GM19240 (cell line): ENCODE results near the gene HOXA3.
A peak's percentile ranks its signal among the peaks of the same experiment; 100 is the strongest.

Experiments
- DNase-seq: peaks from one replicate; pipeline ENCODE4 v3.0.0; 2011; ENCODE audit warnings: low spot score; ENCODE audit not compliant: insufficient read length

HOXA3 gene

GRCh38 chr7:27103489-27104226 lies 48.7 kb downstream of the HOXA3 start:
- DNase-seq = no peak

DNA sequence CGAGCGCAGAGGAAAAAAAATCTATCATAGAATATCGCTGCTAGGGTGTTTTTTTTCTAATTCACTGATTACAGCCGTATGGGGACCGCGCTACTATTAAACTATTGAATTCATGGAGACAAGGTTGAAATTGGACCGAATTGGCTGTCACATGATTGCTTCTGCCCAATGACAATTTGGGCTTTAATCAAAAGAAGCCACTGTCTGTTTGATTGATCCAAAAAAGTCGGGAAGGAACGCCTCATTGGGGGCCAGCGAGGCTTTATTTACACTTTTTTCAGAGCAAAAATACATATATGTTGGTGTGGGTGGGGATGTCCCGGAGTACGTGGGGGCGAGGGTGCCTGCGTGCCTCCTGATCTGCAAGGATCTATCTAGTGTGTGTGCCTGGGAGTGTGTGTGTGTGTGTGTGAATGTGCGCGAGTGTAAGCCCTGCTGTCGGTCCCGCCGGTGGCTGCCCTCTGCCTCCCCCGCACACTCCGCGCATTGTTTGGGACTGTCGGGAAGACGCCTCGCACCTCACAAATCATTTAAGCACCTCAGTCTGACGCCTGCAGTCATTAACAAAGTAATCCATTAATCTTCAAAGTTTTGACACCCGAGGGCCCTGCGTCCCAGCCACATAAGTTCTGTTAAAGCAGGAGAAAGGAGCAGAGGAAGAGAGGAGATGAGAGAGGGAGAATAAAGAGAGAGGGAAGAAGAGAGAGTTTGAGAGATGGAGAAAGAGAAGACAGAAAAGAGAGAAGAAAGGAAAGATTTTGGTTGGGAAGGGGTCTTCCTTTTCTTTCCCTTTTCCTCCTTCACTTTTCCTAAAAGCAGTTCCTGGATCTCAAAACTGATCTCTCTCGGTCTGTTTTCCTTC lies 49.6 kb downstream of the HOXA3 start, which contains the start of gene HOXA2:
Gene HOXA2, minus strand, starts transcription at position 103 of the 862 bp plus-strand sequence. CDS start 183 bp downstream, outside the sequence.
- no peak for DNase-seq

GRCh38 chr7:27101957-27102580 lies 50.3 kb downstream of the HOXA3 start:
- no peak for DNase-seq

DNA sequence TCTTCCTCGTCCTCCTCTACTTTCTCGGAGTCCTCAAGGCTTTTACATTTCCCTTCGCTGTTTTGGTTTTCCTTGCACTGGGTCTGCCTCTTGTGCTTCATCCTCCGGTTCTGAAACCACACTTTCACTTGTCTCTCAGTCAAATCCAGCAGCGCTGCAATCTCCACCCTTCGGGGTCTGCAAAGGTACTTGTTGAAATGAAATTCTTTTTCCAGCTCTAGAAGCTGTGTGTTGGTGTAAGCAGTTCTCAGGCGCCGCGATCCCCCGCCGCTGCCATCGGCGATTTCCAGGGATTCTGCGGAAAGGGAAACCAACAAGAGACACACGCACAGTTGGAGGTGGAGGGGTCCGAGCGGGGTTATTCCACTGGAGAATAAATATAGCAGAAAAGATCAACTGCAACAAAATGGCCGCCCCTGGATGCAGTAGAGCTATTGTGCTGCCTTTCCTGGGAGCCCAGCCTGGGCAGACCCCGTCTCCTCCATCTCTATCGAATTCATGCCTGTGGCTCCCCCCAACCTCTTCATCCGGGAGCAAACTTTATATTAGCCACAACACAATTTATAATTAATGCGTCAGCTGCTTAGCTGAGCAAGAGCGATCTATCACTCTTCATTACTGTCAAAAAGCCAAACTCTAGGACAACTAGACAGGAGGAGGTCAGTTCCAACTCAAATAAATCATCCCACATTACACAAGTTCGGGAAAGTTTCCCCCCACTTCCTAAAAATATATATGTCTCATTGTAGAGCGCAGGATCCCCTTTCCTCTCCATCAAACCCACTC lies 51.0 kb downstream of the HOXA3 start:
- DNase-seq = no peak

- DNase-seq = no peak
These were observed 51.7 kb downstream of the HOXA3 start for GRCh38 chr7:27100694-27101170.

- no peak for DNase-seq
These were observed 52.7 kb downstream of the HOXA3 start for GRCh38 chr7:27099453-27100370.

DNA sequence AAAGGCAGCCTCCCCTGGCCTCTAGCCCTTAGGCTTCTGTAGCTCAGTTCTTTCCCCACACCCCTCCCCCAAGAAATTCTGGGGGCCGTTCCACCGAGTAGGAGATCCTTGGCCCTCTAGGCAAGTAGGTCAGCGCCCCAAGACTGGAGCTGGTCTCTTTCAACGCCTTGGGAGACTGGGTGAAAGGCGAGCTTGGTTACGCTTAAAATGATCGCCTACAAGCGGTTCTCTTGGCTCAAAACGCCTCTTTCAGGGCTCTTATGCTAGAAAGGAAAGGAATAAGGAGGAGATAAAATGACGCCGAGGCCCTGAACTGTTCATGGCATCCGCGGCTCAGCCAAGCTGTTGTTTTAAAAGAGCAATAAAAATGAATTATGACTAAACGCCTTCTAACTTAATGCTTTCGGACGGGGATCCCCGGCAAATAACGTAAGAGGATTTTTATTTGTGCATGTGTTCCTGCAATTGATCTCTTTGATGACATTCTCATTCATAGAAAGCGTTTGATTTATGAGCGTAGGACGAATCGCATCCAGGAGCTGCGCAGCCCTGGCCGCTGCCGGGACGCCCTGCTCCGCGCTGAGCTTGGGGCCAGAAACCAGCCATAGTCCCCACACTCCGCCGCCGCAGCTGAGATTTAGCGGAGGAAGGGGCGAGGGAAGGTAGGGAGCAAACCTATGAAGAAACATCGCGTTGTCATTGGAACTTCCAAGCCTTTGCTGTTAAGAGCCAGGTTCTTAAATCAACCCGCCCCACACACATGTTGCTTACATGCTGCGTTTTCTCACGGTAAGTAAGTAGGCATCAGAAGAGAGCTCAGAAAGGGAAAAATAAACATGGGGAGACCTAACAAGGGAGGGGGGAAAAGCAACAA lies 53.6 kb downstream of the HOXA3 start:
- DNase-seq = no peak

DNA sequence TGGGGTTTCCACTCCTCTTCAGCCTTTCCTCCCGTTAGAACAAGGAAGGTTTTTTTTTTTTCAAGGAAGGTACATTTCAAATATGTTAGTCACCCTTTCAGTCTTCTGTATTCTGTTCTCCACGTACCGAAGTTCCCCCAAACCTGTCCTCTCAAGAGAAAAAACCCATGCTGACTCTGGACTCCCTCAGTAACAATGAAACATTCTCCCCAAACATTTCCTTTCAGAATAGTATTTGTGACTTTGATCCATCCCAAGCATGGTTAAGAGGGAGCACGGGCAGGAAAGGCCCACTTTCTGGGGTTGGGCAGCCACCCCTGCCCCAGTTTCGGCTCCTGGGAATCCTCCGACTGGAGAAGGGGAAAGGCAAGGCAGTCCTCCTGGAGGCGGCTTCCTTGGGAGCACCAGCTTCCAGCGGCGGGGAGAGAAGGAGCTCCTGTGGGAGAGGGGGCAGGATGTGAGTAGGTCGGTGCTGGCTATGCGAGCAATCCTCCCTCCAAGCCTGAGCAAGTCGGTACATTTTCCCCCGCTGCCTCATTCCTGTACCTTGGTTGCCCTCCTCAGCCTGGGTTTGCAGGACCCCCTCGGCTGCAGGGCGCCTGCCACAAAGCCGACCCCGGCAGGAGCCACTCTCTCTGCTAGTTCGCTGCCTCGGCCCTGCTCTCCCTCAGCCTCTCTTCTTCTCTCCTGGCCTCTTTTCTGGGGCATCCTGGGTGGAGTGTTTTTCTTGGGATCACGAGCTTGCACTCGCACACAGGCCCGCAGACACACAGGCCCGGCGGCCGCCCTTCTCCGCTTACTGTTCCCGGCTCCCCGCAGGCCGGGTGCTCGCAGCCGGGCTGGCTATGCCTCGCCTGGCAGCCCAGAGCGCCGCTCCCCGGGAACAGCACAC lies 54.5 kb downstream of the HOXA3 start:
- no peak for DNase-seq

DNA sequence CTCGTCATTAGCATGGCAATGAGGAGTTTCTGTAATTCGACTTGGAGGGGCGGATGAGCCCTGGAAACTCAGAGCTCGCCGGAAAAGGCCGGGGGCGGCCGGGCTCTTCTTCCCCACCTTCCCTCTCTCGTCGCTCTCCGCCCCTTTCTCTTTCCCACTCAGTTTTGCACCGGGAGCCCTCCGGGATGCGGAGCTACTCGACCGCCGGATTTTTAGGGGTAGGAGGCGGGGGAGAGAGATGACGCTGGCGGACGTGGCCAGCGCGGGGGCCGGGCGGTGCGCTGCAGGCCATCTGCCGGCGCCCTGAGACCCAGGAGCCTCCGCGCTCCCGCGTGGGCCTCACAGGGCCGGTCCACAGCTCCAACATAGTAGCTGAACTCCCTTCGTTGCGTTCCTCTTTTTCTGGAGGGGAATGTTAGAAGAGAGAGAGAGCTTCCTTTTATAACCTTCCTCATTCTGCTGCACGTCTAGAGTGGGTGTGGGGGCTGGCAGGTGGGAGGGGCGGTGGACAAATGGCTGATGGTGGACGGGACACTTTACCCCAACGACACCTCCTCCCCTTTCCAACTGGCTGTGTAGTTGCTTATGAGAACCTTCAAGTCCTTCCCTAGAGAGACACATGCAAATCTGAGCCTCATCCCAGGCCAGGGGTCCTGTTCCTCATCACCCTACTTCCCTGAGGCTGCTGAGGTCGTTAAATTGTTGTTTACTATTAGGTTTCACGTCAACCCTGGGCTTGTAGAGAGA lies 55.4 kb downstream of the HOXA3 start:
- no peak for DNase-seq

DNA sequence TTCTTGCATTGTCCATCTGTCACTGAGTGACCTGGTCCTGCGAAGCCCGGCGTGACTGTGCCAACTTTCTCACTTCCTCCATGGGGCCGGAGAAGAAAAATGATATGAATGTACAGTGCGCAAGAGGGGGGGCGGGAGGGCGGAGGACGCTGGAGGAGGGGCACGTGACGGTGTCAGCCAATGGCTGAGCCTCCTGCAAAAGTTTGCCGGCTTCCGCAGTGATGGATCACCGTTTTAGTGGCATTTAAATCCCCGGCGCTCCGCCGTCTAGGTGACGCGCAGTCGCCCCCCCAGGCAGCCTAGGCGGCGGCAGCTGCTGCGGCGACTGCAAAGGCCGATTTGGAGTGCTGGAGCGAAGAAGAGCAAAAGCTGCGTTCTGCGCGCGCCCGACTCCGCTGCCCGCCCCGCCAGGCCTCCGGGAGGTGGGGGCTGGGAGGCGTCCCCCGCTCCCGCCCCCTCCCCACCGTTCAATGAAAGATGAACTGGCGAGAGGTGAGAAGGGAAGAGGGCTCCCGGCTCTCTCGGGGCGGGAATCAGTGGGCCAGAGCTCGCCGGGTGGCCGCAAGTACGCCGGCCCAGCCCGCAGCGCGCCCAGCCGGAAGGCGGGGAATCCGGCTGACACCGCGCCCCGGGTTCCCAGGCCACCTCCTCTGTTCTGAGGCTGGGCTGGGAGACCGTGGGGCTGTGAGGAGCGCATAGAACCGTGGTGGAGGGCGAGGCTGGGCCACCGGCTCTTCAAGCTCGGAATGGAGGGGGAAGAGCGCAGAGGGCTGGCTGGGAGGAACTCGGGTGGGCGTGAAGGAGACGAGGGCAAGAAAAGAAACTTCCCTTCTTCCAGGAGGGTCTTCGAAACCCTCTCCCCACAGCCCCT lies 56.3 kb downstream of the HOXA3 start, which contains the start of gene HOXA1:
Gene HOXA1, minus strand, starts transcription at position 104 of the 871 bp plus-strand sequence. Its CDS starts 88 bp downstream, at position 16.
- DNase-seq = peak; percentile 95

- DNase-seq = no peak
These were observed 57.1 kb downstream of the HOXA3 start for GRCh38 chr7:27095050-27095896.

- DNase-seq = no peak
These were observed 57.9 kb downstream of the HOXA3 start for GRCh38 chr7:27094304-27095049.

GRCh38 chr7:27093184-27093895 lies 59.0 kb downstream of the HOXA3 start:
- no peak for DNase-seq

DNA sequence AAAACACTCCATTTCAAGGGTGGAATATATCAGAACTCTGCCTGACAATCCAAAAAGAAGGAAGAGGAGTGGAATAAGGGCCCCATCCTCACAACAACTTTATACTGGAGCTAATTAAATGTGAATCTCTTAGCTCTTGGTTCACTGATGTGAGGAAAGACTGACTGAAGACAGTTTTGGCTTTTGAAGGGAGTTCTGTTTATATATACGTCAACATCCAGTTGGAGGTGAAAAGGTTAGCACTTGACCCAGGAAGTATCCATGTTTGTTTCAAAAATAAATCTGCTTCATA lies 59.6 kb downstream of the HOXA3 start:
- DNase-seq = no peak
